GM19395 (cell line): ENCODE data around the gene TMEM272.
A peak's percentile ranks its signal among the peaks of the same experiment; 100 is the strongest.

ENCODE experiments used
- ATAC-seq: cut with Tn5 transposase; IDR thresholded peaks from one replicate; pipeline ENCODE4 v1.9.1; 2021; ENCODE audit warnings: mild to moderate bottlenecking, moderate library complexity; ENCODE audit not compliant: unreplicated experiment

The TMEM272 gene

DNA sequence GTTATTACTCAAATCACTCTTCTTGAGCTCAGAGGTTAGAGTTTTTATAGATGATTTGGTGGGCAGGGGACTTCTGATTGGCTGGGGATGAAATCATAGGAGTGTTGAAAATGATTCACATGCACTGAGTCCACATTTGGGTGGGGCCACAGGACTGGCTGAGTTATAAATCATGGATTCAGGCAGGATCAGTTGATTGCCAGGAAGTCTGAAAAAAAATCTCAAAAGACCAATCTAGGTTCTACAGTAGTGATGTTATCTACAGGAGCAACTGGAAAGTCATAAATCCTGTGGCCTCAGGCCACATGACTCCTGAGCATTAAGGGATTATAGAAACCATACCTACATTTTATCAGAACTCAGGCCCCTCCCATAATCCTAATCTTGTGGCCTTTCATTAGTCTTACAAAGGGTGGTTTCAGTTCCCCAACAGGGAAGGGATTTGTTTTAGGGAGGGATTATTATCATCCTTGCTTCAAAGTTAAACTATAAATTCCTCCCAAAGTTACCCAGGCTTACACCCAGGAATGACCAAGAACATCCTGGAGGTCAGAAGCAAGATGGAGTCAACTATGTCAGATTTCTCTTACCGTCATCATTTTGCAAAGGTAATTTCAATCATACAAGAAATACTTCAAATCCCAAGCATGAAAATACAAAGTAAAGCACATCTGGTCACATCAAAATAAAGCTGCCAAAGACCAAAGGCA lies 11.2 kb upstream of the TMEM272 start:
- no peak for ATAC-seq

DNA sequence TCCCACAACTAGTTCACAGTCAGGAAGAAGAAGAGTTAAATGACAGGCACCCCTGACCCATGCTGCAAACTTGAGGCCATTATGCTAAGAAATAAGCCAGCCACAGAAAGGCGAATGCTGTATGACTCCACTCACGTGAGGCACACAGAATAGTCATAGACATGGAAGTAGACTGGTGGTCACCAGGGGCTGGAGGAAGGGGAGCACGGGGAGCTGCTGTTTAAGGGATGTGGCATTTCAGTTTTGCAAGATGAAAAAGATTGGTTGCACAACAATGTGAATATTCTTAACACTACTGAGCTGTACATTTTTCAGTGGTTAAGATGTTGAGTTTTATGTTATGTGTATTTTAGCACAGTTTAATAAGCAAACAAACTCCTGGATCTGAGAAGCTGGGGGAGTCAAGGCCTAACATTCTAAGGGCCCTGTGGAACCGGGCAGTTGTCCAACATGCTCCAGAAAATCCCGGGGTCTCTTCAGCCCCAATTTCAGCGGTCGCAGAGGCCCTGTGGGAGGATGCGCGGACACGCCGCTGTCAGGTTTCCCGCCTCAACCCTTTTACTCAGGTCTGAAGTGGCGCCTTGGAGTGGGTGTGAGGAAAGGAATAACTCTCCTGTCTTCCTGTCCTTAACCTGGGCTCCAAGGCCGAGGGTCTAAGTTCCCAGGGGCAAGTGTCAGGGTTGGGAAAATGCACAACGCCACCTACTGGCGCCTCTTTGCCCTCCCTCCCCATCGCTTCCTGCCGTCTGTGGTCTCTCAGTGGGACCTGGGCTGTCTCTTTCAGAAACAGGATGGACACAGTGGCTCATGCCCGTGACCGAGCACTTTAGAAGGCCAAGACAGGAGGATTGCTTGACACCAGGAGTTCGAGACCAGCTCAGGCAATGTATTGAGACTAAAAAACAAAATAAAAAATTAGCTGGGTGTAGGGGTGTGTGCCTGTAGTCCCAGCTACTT lies 4.4 kb upstream of the TMEM272 start:
- no peak for ATAC-seq

DNA sequence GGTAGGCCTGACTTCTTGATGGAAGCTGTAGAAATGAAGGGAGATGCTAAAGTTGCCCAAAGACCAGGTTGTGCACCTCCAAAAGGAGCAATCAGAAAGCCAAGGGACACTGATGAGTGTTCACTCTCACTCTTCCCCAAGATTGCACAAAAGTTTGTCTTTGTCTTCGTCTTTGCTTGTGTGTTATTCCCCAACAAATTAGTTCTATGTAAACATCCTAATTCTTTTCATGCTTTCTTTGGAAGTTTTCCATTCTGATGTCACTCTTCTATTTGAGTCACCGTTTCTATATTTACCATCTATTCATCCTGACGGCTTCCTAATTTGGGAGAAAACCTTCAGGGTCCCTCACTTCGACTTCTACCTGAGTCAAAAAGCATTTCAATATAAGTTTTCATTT lies 3.7 kb upstream of the TMEM272 start:
- ATAC-seq = no peak

DNA sequence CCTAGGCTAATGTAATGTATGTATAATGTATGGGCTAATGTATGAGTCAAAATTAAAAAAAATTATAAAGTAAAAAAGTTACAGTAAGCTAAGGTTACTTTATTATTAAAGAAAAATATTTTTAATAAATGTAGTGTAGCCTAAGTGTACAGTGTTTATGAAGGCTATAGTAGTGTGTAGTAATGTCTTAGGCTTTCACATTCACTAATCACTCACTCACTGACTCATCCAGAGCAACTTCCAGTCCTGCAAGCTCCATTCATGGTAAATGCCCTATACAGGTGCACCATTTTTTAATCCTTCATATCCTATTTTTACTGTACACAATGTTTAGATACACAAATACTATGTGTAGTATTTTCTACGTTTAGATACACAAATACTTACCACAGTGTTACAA lies 1.8 kb upstream of the TMEM272 start:
- ATAC-seq = no peak

DNA sequence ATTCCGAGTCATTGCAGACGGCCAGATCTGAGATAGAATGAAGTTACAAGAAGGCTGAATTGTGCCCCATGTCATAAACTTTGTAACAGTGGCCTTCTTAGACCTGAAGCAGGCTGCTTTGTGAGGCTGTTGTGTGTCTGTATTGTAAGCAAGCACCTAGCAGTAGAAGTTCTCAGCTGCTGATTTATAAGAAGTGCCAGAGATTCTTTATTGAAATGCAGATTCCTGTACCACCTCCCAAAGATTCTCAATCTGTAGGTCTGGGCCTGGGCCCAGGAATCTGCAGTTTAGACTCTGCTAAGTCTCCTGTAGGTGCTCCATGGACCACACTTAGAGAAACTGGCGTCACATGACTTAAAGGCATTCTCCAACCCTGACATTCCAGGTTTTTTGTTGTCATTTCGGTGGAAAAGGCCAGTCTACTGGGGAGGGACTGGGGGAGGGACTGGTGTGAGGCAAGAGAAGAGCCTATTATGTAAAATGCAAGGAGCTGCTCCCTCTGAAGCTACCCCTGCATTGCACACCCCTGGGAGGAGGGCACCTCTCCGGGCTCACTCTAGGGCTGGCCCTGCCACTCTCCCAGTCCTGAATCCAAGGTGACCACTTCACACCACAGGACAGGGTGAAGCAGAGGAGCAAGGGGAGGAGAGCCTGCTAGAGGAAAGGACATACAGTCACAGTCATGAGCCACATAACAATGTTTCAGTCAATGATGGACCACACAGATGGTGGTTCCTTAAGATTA lies 769 bp upstream of the TMEM272 start:
- no peak for ATAC-seq

DNA sequence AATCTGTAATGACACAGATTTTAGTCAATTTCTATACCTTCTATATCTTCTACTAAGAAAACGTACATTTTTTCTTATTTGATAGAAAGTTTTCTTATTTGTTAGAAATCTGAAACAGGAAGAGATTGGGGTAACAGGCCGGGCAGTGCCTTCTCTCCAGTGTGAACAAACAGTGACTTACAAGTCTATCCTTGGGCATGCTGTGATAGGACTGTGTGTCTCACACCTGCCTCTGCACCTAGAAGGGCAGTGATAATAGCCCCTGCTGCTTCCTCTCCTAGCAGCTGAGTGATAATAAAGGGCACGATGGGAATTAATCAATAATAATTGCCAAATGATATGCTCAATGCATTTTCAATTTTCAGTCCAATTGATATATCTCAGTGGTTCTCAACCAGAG lies 1.4 kb downstream of the TMEM272 start:
- no peak for ATAC-seq

DNA sequence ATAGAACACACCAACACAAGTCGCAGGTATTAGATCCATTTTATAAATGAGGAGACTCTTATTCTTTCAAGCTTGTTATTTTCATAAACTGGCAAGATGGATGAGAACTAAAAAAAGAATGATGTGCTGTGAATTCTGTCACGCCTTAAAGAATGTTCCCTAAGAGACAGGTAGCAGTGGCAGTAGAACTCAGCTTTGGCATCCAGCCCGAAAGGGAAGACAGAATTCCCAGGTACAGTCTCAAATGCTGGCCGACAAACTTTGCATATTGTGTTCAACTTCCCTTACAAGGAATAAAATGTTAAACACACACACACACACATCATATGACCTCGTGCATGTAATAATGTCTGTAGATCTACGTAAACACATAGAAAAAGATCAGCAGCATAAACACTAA lies 3.2 kb downstream of the TMEM272 start:
- ATAC-seq = no peak

DNA sequence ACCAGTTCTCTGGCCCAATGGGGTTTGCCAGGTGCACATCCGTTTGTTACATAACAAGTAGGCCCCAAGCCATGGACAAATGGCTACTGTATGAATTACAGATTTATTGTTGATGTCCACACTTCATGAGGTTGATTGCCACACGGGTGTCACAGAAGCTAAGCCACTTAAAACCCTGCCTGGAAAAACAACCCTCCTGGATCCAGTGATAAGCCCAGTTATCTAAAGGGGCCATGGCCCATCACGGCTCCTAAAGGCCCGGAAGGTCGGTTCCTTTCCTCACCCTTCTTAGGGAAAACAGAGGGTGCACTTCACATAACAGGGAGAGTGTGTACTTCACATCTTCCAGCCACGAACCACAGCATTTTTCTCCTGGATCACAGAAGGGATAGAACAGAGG lies 4.1 kb downstream of the TMEM272 start:
- no peak for ATAC-seq

DNA sequence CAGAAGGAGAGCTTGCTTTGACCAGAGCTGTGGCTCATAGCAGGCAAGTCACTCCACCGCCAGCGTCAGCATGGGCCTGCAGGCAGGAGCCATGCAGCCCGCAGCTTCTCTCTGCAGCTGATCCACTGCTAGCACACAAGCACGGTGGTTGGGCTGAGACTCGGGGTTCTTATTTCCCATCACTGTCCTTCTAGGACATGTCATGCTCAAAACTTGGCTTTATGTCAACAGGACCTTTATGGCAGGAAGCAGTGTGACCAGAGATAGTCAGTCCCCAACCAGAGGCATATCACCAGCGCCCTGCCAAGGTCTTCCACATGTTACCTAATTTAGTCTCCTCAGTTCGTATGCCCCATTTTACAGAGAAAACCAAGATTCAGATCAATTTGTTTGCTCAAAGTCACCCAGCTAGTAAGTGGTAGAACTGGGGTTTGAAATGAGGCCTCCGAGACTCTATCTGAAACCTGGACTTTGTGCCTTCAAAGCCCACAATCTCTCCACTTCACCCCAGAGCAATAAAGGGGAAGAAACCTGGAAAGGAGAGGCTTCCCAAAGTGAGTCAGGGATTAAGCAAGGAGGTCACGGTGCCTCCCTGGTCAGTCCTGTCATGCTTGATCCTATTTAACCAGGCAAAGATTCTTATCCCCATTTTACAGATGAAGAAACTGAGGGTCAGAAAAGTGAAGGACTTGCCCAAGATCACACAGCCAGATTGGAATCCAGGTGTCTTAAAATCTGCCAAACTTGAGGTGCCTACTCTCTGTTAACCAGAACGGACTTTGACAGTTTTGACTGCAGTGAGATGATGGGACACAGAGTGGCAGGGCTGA lies 5.1 kb downstream of the TMEM272 start:
- ATAC-seq = no peak

DNA sequence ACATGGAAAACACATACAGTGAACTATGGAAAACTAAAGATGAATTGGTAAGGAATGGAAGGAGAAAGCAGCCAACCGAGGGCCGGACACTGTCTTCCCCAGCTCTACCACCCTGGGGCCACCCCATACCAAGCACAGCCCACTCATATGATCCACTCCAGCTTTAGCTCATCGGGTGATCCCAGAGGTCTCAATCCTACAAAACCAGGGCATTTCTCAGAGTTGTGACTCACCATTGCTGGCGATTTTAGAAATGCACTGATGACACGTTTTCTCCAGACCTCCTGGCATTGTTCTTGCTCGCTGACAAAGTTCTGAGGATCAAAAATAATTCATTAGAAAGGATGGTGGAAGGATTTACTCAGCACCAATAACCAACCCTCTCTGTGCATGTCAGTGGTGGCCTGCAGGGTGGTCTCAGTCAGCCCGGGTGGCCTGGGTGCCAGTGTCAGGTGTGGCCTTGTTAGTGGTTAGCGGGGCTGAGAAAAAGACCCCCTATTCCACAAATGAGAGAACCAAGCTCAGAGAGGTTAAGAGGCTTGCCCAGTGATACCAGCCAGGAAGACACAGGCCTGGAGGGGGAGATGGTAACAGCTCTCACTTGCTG lies 6.6 kb downstream of the TMEM272 start:
- ATAC-seq = no peak

DNA sequence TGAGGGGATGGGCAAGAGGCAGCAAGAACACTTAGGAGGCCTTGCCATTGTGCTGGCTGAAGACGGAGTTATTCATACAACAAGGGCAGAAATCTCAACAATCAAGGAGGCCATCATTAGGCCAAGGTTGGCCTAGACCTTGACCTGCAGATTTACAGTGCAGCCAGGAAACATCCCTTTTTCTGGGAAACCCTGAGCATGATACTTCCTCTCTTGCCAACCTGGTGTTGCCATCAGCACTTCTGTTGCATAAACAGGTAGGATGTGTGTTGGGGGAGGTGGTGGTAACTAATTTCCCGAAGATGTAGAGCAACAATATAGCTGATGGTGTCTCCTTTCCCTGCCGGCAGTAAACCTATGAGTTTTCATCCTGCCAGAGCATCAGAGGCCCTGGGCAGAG lies 8.0 kb downstream of the TMEM272 start:
- no peak for ATAC-seq

DNA sequence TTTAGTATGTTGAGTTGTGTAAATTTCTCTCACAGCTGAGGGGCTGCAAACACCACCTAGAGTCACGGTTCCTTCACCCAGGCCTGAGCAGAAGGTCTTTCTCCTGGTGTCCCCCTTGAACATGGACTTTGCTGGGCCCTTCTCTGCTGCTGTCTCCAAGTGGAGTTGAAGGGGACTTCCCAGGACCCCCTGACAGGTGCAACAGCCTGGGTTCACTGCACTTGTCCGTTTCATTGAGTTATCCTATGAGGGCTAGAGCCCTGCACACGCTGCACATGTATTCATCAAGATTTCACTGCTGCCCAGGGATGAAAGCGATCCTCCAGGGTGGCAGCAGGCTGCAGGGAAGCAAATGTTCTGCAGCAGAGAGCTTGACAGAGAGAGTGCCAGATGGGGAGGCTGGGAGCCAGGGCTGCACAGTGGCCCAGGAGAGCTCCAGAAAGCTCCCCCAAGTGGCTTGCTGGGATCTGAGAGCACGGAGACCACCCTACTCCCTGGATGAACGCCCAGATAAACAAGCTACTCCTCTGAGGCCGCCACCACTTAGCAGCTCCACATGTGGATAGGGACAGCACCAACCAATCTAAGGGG lies 10.3 kb downstream of the TMEM272 start:
- no peak for ATAC-seq

DNA sequence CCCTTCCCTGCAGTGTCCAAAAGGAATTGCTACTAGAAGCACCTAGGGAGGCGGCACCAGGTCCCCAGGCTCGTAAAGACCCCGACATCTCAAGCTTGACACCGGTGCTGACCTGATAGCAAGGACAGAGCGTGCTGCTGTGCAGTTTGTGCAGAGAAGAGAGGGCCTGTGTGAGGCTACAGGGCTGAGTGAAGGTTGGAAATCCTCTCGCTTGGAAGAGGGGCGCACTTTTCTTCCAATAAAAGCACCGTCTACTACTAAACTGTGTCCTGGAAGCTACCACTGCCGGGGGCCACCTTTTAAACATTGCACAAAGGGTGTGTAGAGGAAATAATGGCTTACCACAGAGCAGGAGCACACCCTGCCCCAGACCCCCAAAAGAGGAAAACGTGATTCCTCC lies 11.0 kb downstream of the TMEM272 start:
- no peak for ATAC-seq

DNA sequence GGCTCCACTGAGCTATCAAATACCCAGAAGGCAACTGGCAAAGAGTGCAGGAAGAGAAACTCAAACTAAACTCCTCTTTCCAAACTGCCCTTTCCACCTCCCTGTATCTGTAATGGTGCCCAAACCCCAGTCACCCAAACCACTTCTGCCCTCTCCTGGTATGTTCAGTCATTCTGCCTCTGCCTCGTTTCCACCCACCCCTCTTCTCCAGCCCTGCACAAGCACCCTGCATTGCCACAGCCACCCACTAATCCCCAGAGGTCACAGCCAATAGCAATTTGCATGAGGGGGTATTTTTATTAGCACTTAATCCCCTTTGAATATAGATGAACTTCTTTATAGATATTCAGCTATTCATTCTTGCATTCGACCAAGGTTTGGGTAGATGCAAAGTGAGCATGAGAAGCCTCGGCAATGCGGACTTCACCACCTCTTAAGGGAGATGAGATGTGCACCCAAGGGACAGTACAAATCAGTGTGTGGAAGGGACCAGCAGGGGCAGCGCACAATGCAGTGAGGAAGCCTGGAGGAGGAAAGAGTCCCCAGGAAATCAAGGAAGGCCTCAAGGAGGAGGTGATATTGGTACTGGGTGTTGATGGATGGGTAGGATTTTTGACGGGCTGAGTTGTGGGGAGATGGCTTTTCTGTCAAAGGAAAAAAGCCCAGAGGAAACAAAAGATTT lies 12.4 kb downstream of the TMEM272 start:
- ATAC-seq = peak; percentile 85

DNA sequence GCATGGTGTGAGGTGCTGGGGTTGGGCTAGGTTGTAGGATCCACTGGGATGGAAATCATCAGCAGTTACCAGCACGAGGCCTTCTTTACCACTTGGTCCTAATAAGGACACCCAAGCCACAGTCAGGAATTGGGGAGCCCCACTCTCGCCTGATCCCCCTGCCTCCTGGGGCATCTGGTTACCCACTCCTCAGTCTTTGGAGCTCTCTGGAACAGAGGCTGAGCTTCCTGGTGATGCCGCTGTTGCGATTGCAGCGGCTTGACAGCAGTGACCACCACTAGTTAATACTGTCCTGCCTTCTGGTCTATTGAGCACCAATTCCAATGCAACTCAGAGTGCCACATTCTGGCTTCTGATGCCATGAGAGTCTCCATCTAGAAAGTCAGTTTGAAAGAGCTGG lies 13.5 kb downstream of the TMEM272 start:
- no peak for ATAC-seq

DNA sequence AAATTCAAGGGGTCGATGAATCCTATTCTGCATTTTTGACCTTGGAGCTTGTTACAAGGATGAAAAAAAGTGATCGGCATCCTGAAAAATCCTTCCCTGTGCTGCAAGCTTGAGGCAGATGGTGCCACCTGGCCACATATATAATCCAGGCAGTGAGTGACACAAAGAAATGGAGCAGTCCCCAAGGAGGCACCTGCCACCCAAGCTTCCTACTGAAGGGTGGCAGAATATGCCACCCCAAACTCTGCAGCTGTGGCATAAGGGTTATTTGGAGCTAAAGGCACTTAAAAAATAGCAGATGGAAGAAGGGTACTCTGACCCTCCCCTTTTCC lies 15.4 kb downstream of the TMEM272 start:
- no peak for ATAC-seq

DNA sequence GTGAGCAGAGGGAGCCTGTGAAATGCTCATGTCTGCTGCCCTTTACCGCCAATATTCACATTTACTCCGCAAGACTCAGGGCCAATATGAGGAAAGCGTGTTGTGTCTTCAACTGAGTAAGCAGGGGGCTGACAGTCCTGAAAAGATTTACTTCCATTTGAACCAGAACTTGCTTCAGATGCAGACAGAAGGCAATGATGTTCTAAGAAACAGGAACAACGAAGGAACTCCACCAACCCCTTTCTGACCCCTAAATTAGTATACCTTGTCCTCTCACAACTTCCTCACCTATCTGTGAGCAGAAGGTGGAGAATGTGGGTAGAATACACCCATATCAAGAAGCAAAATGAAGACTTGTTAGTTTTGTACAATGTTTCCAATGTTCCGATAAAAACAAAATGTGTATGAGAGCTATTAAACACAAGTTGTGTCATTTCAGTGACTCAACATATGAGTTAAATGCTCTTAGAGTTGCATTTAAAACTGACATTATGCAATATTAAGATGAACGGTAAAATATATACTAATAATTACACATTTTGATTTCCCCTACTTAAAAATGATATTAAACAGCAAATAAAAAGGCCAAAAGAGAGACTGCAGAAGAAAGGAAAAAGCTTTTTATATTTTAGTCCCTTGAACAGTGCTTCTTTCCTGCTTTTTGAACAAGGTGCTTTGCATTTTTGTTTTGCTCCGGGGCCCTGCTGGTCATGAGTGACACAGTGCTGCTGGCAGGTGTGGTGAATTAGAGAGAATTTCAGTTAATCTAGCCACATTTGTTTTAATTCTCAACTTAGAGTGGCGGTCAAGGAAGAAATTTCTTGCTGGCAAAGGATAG lies 16.0 kb downstream of the TMEM272 start:
- ATAC-seq = no peak

DNA sequence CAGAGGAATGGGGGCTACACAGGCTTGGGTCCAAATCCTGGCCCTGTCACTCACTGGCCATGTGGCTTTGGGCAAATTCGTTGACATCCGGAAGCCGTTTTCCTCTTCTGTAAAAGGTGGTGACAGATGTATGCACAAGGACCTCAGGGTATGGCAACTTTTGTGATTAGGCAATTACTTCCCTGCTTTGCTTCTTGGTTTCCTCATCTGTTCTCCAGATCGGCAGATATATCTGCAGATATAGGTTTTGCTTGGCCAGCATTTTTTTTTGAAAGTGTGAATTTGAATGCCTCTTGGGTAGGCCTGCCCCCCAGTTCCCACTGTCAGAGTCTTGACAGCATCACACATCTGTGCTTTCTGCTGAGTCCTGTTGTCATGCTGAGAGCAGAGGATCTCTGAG lies 17.7 kb downstream of the TMEM272 start:
- no peak for ATAC-seq

DNA sequence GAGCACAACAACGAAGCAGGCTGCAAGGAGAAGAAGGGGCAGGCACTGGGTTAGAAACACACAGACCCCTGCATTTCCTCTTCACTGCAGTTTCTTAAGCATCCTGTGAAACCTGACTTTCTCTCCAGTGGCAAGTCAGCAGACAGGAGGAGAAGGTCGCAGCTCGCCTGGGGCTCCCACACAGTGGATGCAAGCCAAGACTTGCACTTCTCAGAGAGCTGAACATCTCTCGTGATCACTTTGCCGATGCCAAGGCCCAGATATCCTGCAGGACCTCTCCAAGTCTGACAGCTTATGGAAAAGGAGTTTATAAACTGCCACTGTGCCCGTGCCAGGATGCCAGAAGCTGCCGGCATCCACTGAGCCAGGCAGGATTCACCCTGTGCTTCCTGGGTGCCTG lies 18.4 kb downstream of the TMEM272 start:
- ATAC-seq = no peak
